ENCODE results near the gene GH1.
"Not testable (repeated sequence)": the region's sequence is repeated elsewhere in the genome, so short reads cannot be mapped to it uniquely, and the experiment has no call there.

GRCh38 chr17:63896524-63897354 is 21.9 kb downstream of the GH1 start, which contains the start of gene CSH1:
- TF ChIP-seq CTCF, POLR2A, EP300 (IDR thresholded peaks at IDR 0.05): not testable (repeated sequence)

Data from ovary (tissue), 3 donors.